ENCODE results near the gene MEIOSIN. TPM values are rescaled to one million over a fixed set of nuclear protein-coding genes. Genes with fewer than 3 reads are reported as not detected.

The MEIOSIN gene
- total RNA-seq, 1 donor from 2014 or later = not detected

DNA sequence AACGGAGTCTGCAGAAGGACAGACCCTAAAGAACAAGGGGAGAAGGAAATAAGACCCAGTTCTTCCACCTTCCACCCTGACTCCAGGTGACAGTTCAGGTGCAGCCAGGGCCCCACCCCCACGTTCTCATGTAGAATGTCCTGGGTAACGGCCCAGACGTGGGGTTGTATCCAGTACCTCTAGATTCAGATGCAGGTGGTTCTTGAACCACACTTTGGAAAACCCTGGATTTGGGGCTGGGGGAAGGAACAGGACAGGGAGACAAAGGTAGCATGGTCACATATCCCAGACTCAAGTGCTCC is 46.9 kb downstream of the MEIOSIN start:
- Mint-ChIP-seq H3K27me3 (ENCODE audit: low read depth) (no peaks in the 10 kb centered on the region), H3K9me3 (ENCODE audit: low read depth) (no peaks in the 10 kb centered on the region), H3K27ac (ENCODE audit: unreplicated experiment) (no peak overlapping the region), H3K36me3 (ENCODE audit: low read depth) (peaks cover 23% of the 10 kb centered on the region), H3K4me3 (ENCODE audit: unreplicated experiment) (peak overlapping the region; percentile 88), H3K4me1 (ENCODE audit: low read depth) (peaks cover 47% of the 10 kb centered on the region)
- DNase-seq (ENCODE audit: low spot score) = no peak
- TF ChIP-seq, protein P1, sequence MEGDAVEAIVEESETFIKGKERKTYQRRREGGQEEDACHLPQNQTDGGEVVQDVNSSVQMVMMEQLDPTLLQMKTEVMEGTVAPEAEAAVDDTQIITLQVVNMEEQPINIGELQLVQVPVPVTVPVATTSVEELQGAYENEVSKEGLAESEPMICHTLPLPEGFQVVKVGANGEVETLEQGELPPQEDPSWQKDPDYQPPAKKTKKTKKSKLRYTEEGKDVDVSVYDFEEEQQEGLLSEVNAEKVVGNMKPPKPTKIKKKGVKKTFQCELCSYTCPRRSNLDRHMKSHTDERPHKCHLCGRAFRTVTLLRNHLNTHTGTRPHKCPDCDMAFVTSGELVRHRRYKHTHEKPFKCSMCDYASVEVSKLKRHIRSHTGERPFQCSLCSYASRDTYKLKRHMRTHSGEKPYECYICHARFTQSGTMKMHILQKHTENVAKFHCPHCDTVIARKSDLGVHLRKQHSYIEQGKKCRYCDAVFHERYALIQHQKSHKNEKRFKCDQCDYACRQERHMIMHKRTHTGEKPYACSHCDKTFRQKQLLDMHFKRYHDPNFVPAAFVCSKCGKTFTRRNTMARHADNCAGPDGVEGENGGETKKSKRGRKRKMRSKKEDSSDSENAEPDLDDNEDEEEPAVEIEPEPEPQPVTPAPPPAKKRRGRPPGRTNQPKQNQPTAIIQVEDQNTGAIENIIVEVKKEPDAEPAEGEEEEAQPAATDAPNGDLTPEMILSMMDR (IDR thresholded peaks at IDR 0.05) = no peak

DNA sequence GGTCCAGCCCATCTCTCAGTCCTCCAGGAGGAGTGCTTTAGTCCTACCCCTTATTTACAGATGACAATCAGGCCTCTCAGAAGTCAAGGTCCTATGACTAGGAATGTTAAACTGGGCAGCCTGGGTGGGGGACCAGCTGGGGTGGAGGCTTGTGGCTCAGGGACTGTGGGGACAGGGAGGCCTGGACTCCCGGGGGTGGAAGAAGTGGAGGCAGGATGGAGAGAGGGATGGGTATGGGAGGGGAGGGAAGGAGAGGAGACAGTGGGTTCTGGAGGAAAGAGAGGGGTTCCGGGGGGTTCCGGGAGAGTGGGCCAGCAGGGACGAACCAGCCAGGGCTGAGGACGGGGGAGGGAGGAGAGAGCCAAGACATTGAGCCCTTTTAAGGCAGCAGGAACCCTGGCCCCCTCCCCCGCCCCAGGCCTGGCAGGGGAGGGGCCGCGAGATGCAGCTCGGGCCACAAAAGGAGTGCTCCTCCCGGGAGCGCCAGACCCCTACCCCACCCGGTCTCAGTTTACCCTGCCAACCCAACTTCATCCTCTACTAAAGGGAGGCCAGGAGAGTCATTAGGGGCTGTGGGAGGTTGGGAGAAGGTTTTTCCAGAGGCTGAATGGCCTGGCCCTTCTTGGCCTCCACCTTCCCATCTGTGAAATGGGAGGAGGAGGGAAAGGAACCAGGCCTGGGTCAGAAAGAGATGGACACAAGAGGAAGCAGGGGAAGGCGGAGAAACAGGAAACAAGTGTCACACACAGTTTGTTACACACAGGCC is 47.4 kb downstream of the MEIOSIN start:
- Mint-ChIP-seq H3K27ac (ENCODE audit: unreplicated experiment) (peak overlapping the region; percentile 79), H3K9me3 (ENCODE audit: low read depth) (no peaks in the 10 kb centered on the region), H3K36me3 (ENCODE audit: low read depth) (peaks cover 23% of the 10 kb centered on the region), H3K4me1 (ENCODE audit: low read depth) (peaks cover 47% of the 10 kb centered on the region), H3K27me3 (ENCODE audit: low read depth) (no peaks in the 10 kb centered on the region), H3K4me3 (ENCODE audit: unreplicated experiment) (peak overlapping the region; percentile 88)
- TF ChIP-seq, protein P1 (IDR thresholded peaks at IDR 0.05) = no peak
- DNase-seq (ENCODE audit: low spot score) = no peak

DNA sequence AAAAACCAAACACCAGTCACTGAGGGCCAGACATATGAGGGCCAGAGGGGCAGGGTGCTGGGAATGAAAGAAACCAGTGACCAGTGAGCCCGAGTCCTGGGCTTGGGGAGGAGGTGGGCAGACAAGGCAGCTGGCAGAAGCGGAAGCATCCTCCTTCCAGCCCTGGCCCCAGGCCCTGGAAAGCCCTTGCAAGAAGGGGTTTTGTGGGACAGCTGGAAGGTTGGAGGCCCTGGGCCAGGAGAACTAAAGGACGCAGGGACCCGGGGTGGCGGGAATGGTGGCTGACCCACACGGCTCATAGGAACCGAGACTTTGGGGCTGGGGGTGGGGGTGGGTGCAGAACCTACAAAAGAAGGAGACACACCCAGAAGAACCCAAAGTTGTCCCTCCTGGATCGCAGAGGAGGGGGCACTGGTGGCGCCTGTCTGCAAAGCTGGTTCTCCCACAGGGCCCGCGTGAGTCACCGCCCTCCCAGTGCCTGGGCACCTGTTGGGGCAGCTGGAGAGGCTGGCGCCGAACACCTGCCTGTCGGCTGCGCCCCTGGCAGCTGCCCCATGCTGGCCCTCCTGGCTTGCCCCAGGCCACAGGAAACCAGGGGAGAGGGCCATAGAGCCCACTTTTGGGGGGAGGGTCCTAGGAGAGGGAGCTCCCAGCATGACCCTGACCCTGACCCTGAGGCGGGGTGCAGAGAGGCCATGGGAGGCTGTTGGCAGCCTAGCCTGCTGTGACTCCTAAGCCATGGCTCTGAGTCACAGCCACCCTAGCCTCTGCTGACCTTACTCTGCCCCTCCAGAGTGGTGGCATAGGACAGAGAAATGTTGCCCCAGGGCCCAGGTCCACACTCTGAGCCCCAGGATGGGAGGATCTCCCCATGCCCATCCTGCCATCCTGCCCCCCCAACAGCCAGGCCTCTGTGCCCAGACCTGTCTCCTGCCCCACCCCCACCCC is 48.2 kb downstream of the MEIOSIN start:
- Mint-ChIP-seq H3K36me3 (ENCODE audit: low read depth) (peaks cover 26% of the 10 kb centered on the region), H3K27ac (ENCODE audit: unreplicated experiment) (peak overlapping the region; percentile 79), H3K27me3 (ENCODE audit: low read depth) (no peaks in the 10 kb centered on the region), H3K4me3 (ENCODE audit: unreplicated experiment) (peak overlapping the region; percentile 88), H3K4me1 (ENCODE audit: low read depth) (peaks cover 47% of the 10 kb centered on the region), H3K9me3 (ENCODE audit: low read depth) (no peaks in the 10 kb centered on the region)
- TF ChIP-seq, protein P1 (IDR thresholded peaks at IDR 0.05) = no peak
- DNase-seq (ENCODE audit: low spot score) = no peak

DNA sequence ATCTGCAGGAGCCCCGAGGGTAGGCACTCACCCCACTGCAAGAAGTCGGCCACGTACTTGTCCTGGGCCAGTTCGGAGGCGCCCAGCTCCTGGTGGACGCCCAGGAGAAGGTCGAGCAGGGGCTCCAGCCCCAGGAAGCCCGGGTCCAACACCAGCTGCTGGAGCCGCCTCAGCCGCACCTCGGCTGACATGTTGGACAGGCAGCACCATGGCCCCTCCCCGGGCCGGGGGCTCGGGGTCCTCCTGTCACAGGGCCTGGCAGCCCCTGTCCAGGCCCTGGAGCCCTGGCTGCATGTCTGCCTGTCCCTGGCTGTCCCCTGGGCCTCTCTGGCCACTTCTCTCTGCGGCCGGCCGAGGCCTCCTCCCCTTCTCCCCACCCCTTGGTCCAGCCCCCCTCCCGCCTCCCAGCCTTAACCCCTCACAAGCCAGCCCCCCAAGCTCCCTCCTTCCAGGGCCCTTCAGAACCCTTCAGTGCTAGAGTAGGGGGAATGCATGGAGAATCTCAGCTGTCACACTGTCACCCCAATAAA is 49.0 kb downstream of the MEIOSIN start, which contains the start of gene DMPK:
DMPK (minus strand) TSS at position 329 of the 530 bp plus-strand sequence; CDS start at position 191, 138 bp downstream.
- H3K9me3 Mint-ChIP-seq (ENCODE audit: low read depth) = no peaks in the 10 kb centered on the region
- H3K27ac Mint-ChIP-seq (ENCODE audit: unreplicated experiment) = peak within 1 kb of the TSS; percentile 97
- H3K27me3 Mint-ChIP-seq (ENCODE audit: low read depth) = no peaks in the 10 kb centered on the region
- peaks cover 47% of the 10 kb centered on the region for H3K4me1 Mint-ChIP-seq (ENCODE audit: low read depth)
- TF ChIP-seq, protein P1 (IDR thresholded peaks at IDR 0.05) = no peak
- no peak for DNase-seq (ENCODE audit: low spot score)
- peak within 1 kb of the TSS; percentile 88 for H3K4me3 Mint-ChIP-seq (ENCODE audit: unreplicated experiment)
- H3K36me3 Mint-ChIP-seq (ENCODE audit: low read depth) = peaks cover 21% of the 10 kb centered on the region

Data from chondrocyte (in vitro differentiated cells).